ENCODE data around the gene ST3GAL2.

- peak; percentile 37; the same call in 1 of the 2 replicates for TF ChIP-seq EP300 (IDR thresholded peaks at IDR 0.05; ENCODE audit: borderline replicate concordance)
- peak; percentile 23; the same call in 1 of the 2 replicates for TF ChIP-seq TCF12 (IDR thresholded peaks at IDR 0.05; ENCODE audit: low read depth)
Observed at GRCh38 chr16:70428178-70428998, 10.5 kb downstream of the ST3GAL2 start.
